Measurements from ENCODE around the gene MAGI2. TPM values are rescaled to one million over a fixed set of nuclear protein-coding genes. Genes with fewer than 3 reads are reported as not detected.

The MAGI2 gene
- total RNA-seq, 1 experiment from 2014 or later, result 0.22 TPM

GRCh38 chr7:78585980-78586379 is 867.5 kb downstream of the MAGI2 start:
- Histone ChIP-seq H3K27ac (ENCODE audit: low read depth, low read length) (no peak overlapping the region), H3K36me3 (ENCODE audit: control insufficient read depth in 1 of 2, insufficient read depth in 2 of 2, low read length in 2 of 2) (no peaks in the 10 kb centered on the region), H3K4me2 (ENCODE audit: low read length) (no peak overlapping the region), H3K4me3 (replicated peaks in 1 of 2; ENCODE audit: low read depth in 1 of 2, low read length in 2 of 2) (no peak overlapping the region), H3K79me2 (ENCODE audit: insufficient read depth, low read length) (no peaks in the 10 kb centered on the region), H3K9me2 (ENCODE audit: insufficient read depth) (no peaks in the 10 kb centered on the region), H4K20me1 (ENCODE audit: insufficient read depth) (no peaks in the 10 kb centered on the region), H3K4me1 (ENCODE audit: control insufficient read depth in 1 of 2, insufficient read depth in 2 of 2, low read length in 2 of 2) (no peaks in the 10 kb centered on the region), H2AFZ (ENCODE audit: low read depth, low read length, poor library complexity, severe bottlenecking) (no peak overlapping the region), H3K9ac (ENCODE audit: low read length) (no peak overlapping the region), H3K9me3 (ENCODE audit: control insufficient read depth in 1 of 2, insufficient read depth in 1 of 2, low read depth in 1 of 2, low read length in 2 of 2) (no peaks in the 10 kb centered on the region), H3K27me3 (ENCODE audit: insufficient read depth, low read length) (0 out of 2 replicates have a peak, but pooled peaks cover 3% of the 10 kb centered on the region)
- no TSS peak for BruUV-seq (replicated peaks)
- ChIA-PET RAD21 (ENCODE audit: low non-redundant PET in 1 of 2, low total read pairs in 2 of 2, uncharacterized antibody in 2 of 2, unreplicated experiment in 2 of 2) (no interaction called here), CTCF (interaction anchor here (0.6 kb wide), 1 partner anchor 493 kb away, joined by 3 read pairs; no protein-coding TSS in a partner anchor), POLR2A (no interaction called here)
- TF ChIP-seq EZH2 (IDR thresholded peaks at IDR 0.05) (no peak), ELF1 (IDR thresholded peaks at IDR 0.05; ENCODE audit: borderline replicate concordance, low read depth) (no peak), SIN3A (IDR thresholded peaks at IDR 0.05; ENCODE audit: low read depth) (no peak), ZFX (IDR thresholded peaks at IDR 0.05) (no peak), MAX (IDR thresholded peaks at IDR 0.05) (no peak), REST (IDR thresholded peaks at IDR 0.05; ENCODE audit: low read depth) (no peak), TCF7L2 (IDR thresholded peaks at IDR 0.05; ENCODE audit: borderline replicate concordance, extremely low read depth, insufficient read depth, insufficient read length) (no peak), EGR1 (IDR thresholded peaks at IDR 0.05; ENCODE audit: low read depth) (no peak), RAD21 (IDR thresholded peaks at IDR 0.05; ENCODE audit: low read depth) (no peak), JUND (IDR thresholded peaks at IDR 0.05) (no peak), ZNF274 (IDR thresholded peaks at IDR 0.05; ENCODE audit: low read depth, low read length) (no peak), SP1 (IDR thresholded peaks at IDR 0.05; ENCODE audit: low read depth) (no peak), SRF (IDR thresholded peaks at IDR 0.05; ENCODE audit: low read depth) (no peak), CEBPB (IDR thresholded peaks at IDR 0.05; ENCODE audit: low read depth) (no peak)
- TF ChIP-seq, protein P1, sequence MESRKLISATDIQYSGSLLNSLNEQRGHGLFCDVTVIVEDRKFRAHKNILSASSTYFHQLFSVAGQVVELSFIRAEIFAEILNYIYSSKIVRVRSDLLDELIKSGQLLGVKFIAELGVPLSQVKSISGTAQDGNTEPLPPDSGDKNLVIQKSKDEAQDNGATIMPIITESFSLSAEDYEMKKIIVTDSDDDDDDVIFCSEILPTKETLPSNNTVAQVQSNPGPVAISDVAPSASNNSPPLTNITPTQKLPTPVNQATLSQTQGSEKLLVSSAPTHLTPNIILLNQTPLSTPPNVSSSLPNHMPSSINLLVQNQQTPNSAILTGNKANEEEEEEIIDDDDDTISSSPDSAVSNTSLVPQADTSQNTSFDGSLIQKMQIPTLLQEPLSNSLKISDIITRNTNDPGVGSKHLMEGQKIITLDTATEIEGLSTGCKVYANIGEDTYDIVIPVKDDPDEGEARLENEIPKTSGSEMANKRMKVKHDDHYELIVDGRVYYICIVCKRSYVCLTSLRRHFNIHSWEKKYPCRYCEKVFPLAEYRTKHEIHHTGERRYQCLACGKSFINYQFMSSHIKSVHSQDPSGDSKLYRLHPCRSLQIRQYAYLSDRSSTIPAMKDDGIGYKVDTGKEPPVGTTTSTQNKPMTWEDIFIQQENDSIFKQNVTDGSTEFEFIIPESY (IDR thresholded peaks at IDR 0.05; ENCODE audit: extremely low read depth, insufficient replicate concordance, low read length), result no peak
- TF ChIP-seq, protein P2, sequence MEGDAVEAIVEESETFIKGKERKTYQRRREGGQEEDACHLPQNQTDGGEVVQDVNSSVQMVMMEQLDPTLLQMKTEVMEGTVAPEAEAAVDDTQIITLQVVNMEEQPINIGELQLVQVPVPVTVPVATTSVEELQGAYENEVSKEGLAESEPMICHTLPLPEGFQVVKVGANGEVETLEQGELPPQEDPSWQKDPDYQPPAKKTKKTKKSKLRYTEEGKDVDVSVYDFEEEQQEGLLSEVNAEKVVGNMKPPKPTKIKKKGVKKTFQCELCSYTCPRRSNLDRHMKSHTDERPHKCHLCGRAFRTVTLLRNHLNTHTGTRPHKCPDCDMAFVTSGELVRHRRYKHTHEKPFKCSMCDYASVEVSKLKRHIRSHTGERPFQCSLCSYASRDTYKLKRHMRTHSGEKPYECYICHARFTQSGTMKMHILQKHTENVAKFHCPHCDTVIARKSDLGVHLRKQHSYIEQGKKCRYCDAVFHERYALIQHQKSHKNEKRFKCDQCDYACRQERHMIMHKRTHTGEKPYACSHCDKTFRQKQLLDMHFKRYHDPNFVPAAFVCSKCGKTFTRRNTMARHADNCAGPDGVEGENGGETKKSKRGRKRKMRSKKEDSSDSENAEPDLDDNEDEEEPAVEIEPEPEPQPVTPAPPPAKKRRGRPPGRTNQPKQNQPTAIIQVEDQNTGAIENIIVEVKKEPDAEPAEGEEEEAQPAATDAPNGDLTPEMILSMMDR (IDR thresholded peaks at IDR 0.05 in 2 of 3, conservative IDR thresholded peaks at IDR 0.05 in 1 of 3; ENCODE audit: borderline replicate concordance in 1 of 3, insufficient read depth in 1 of 3, low read depth in 2 of 3, low read length in 2 of 3), result no peak
- DNase-seq (ENCODE audit: low read depth, low spot score) (no peak), ATAC-seq (no peak)
- intact Hi-C loops (cut with micrococcal nuclease), result loop anchor here (2.0 to 10.0 kb wide), 3 partner anchors 591 to 1459 kb away; no protein-coding TSS in a partner anchor
